ENCODE measurements around the gene AP1S3. TPM values are rescaled to one million over a fixed set of nuclear protein-coding genes. Genes with fewer than 3 reads are reported as not detected.

AP1S3 gene
- total RNA-seq, 1 experiment from 2014 or later, result 185 TPM

GRCh38 chr2:223886726-223887125 lies 49.3 kb upstream of the AP1S3 start:
- no peaks in the 10 kb centered on the region for H3K9me3 ChIP-seq (ENCODE audit: control insufficient read depth in 1 of 2, insufficient read depth in 1 of 2, low read depth in 1 of 2, low read length in 2 of 2)

DNA sequence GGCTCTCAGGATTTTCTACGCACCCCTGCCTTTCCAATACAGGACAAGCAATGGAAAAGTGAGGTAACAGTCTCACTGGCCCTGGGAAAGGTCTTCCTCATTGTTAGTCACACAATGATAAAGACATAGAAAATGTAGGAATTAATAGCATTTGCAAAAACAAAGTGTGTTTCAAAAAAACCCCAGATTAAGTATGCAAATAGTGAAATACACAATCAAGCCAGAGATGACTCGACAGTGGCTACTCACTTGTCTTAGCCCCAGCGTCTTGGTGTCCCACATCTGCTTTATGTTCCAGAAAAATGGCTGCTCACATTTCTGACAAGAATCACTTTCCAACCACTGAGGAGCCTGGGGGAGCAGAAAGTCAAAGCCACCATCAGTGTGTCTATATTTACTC lies 47.0 kb upstream of the AP1S3 start:
- H3K4me1 ChIP-seq (ENCODE audit: control insufficient read depth in 1 of 2, insufficient read depth in 2 of 2, low read length in 2 of 2), result no peaks in the 10 kb centered on the region
- no peak overlapping the region for H3K9ac ChIP-seq (ENCODE audit: low read length)
- H2AFZ ChIP-seq (ENCODE audit: low read depth, low read length, poor library complexity, severe bottlenecking), result no peak overlapping the region
- DNase-seq (ENCODE audit: low read depth, low spot score), result no peak
- H3K4me2 ChIP-seq (ENCODE audit: low read length), result no peak overlapping the region
- peaks cover 9 to 14% of the 10 kb centered on the region in 2 experiments; a peak in 3 of 4 replicates for H3K36me3 ChIP-seq (ENCODE audit: control insufficient read depth in 1 of 2, insufficient read depth in 2 of 2, low read length in 2 of 2)
- H3K27ac ChIP-seq (ENCODE audit: low read depth, low read length), result no peak overlapping the region
- CTCF ChIA-PET, result no interaction called here
- intact Hi-C loops (cut with micrococcal nuclease), result no loop called here
- POLR2A ChIA-PET, result no interaction called here
- no peaks in the 10 kb centered on the region for H4K20me1 ChIP-seq (ENCODE audit: insufficient read depth)
- no peak overlapping the region for H3K4me3 ChIP-seq (replicated peaks in 1 of 2; ENCODE audit: low read depth in 1 of 2, low read length in 2 of 2)
- no TSS peak for BruUV-seq (replicated peaks)
- no peak for TF ChIP-seq TCF7L2 (IDR thresholded peaks at IDR 0.05; ENCODE audit: borderline replicate concordance, extremely low read depth, insufficient read depth, insufficient read length)
- TF ChIP-seq EGR1 (IDR thresholded peaks at IDR 0.05; ENCODE audit: low read depth), result no peak
- H3K27me3 ChIP-seq (ENCODE audit: insufficient read depth, low read length), result no peaks in the 10 kb centered on the region
- no peaks in the 10 kb centered on the region for H3K9me3 ChIP-seq (ENCODE audit: control insufficient read depth in 1 of 2, insufficient read depth in 1 of 2, low read depth in 1 of 2, low read length in 2 of 2)
- no peak for ATAC-seq
- RAD21 ChIA-PET (ENCODE audit: low non-redundant PET in 1 of 2, low total read pairs in 2 of 2, uncharacterized antibody in 2 of 2, unreplicated experiment in 2 of 2), result no interaction called here
- no peaks in the 10 kb centered on the region for H3K79me2 ChIP-seq (ENCODE audit: insufficient read depth, low read length)
- no peaks in the 10 kb centered on the region for H3K9me2 ChIP-seq (ENCODE audit: insufficient read depth)

More at GRCh38 chr2:223886726-223887125, 49.3 kb upstream of the AP1S3 start:
- Histone ChIP-seq H3K27me3 (ENCODE audit: insufficient read depth, low read length) (no peaks in the 10 kb centered on the region), H3K9me2 (ENCODE audit: insufficient read depth) (no peaks in the 10 kb centered on the region), H3K27ac (ENCODE audit: low read depth, low read length) (peak overlapping the region; percentile 18; the same call in 1 of the 2 replicates), H3K4me3 (replicated peaks in 1 of 2; ENCODE audit: low read depth in 1 of 2, low read length in 2 of 2) (no peak overlapping the region), H3K4me1 (ENCODE audit: control insufficient read depth in 1 of 2, insufficient read depth in 2 of 2, low read length in 2 of 2) (no peaks in the 10 kb centered on the region), H2AFZ (ENCODE audit: low read depth, low read length, poor library complexity, severe bottlenecking) (no peak overlapping the region), H3K4me2 (ENCODE audit: low read length) (no peak overlapping the region), H3K79me2 (ENCODE audit: insufficient read depth, low read length) (no peaks in the 10 kb centered on the region), H3K36me3 (ENCODE audit: control insufficient read depth in 1 of 2, insufficient read depth in 2 of 2, low read length in 2 of 2) (peaks cover 6 to 10% of the 10 kb centered on the region in 2 experiments; a peak in 3 of 4 replicates), H4K20me1 (ENCODE audit: insufficient read depth) (no peaks in the 10 kb centered on the region), H3K9ac (ENCODE audit: low read length) (no peak overlapping the region)
- TF ChIP-seq ZFX (IDR thresholded peaks at IDR 0.05) (no peak), EZH2phosphoT487 (IDR thresholded peaks at IDR 0.05; ENCODE audit: borderline replicate concordance) (no peak), EZH2 (IDR thresholded peaks at IDR 0.05) (no peak), JUND (IDR thresholded peaks at IDR 0.05) (no peak), ELF1 (IDR thresholded peaks at IDR 0.05; ENCODE audit: borderline replicate concordance, low read depth) (no peak), SP1 (IDR thresholded peaks at IDR 0.05; ENCODE audit: low read depth) (no peak), EGR1 (IDR thresholded peaks at IDR 0.05; ENCODE audit: low read depth) (no peak)
- ChIA-PET POLR2A (no interaction called here), RAD21 (ENCODE audit: low non-redundant PET in 1 of 2, low total read pairs in 2 of 2, uncharacterized antibody in 2 of 2, unreplicated experiment in 2 of 2) (no interaction called here), CTCF (no interaction called here)
- BruUV-seq (replicated peaks), result no TSS peak
- intact Hi-C loops (cut with micrococcal nuclease), result no loop called here
- no peak for DNase-seq (ENCODE audit: low read depth, low spot score)
- no peak for ATAC-seq
